Osteoblast (primary cell): ENCODE data around the gene MMP27. TPM values are rescaled to one million over a fixed set of nuclear protein-coding genes. Genes with fewer than 3 reads are reported as not detected.
A peak's percentile ranks its signal among the peaks of the same experiment; 100 is the strongest.

Source experiments
- DNase-seq: peaks from one replicate; pipeline ENCODE4 v3.0.0; 2011; ENCODE audit warnings: low spot score, mixed read lengths; ENCODE audit not compliant: insufficient read length; ENCODE audit errors: missing footprints
- H2AFZ ChIP-seq: 2 replicates; pipeline ENCODE4 v1.6.0; 2011; ENCODE audit warnings: mild to moderate bottlenecking, low read length
- H3K27ac ChIP-seq: 2 replicates; pipeline ENCODE4 v1.5.1; 2011; ENCODE audit warnings: mild to moderate bottlenecking, low read depth, low read length, moderate library complexity
- H3K27me3 ChIP-seq: 2 replicates; pipeline ENCODE4 v1.6.0; 2012; ENCODE audit warnings: mild to moderate bottlenecking, control low read depth, inconsistent platforms, low read length, moderate library complexity; ENCODE audit not compliant: insufficient read depth
- H3K36me3 ChIP-seq: 2 replicates; pipeline ENCODE4 v1.5.1; 2011; ENCODE audit warnings: mild to moderate bottlenecking, low read length, control low read depth, moderate library complexity; ENCODE audit not compliant: insufficient read depth
- H3K4me1 ChIP-seq: 2 replicates; pipeline ENCODE4 v1.5.1; 2011; ENCODE audit warnings: mild to moderate bottlenecking, low read length, control low read depth, moderate library complexity; ENCODE audit not compliant: insufficient read depth
- H3K4me2 ChIP-seq: 2 replicates; pipeline ENCODE4 v1.6.0; 2011; ENCODE audit warnings: mild to moderate bottlenecking, low read length; ENCODE audit not compliant: insufficient read depth
- H3K4me3 ChIP-seq: fragments of 200-600 bp; sonication (generic); 3 replicates; pipeline ENCODE4 v1.5.1; 2012; ENCODE audit warnings: mild to moderate bottlenecking, low read length, inconsistent platforms; ENCODE audit not compliant: insufficient read depth
- H3K79me2 ChIP-seq: 2 replicates; pipeline ENCODE4 v1.6.0; 2012; ENCODE audit warnings: mild to moderate bottlenecking, low read length, control low read depth, inconsistent platforms; ENCODE audit not compliant: insufficient read depth
- H3K9me3 ChIP-seq: 2 replicates; pipeline ENCODE4 v1.5.1; 2011; ENCODE audit warnings: low read depth, low read length, control low read depth
- H4K20me1 ChIP-seq: 2 replicates; pipeline ENCODE4 v1.6.0; 2012; ENCODE audit warnings: mild to moderate bottlenecking, low read length, control low read depth; ENCODE audit not compliant: insufficient read depth
- total RNA-seq: library from RNA; depleted of rRNA; stranded (reverse); fragments of >200 nt; gene quantifications from 2 replicates; pipeline ENCODE4 v1.2.3, GENCODE V29; 2012
- TF ChIP-seq, protein P1 (sequence below): IDR thresholded peaks from 2 replicates; pipeline ENCODE4 v1.5.1; 2011; ENCODE audit warnings: mild to moderate bottlenecking, low read depth, low read length, moderate library complexity; ENCODE audit errors: extremely low read depth

Gene MMP27
- total RNA-seq, 1 donor, result not detected

DNA sequence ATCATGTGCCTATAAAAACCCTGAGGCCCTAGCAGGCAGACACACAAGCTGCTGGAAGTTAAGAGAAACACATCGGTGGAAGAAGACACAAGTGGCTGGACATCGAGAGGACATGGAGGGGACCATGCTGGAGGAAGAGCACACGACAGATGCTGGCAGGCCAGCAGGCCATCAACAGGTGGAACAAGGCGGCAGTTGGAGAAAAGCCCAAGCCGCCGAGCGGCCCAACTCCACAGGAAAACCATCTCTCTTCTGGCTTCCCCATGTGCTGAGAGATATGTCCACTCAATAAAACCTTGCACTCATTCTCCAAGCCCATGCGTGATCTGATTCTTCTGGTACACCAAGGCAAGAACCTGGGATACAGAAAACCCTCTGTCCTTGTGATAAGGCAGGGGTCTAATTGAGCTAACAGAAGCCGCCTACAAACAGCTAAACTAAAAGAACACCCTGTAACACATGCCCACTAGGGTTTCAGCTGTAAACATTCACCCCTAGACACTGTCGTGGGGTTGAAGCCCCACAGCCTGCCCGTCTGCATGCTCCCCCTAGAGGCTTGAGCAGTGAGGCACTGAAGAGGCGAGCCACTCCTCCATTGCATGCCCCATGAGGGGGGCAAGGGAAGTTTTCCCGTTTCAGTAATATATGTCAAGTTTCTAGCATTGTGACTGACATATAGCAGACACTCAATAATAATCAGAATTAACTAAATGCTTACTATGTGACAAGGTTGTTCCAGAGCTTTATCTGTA, 41.4 kb downstream of the MMP27 start:
- no peak for DNase-seq
- no peaks in the 10 kb centered on the region for H3K79me2 ChIP-seq
- H3K4me2 ChIP-seq, result no peak overlapping the region
- no peaks in the 10 kb centered on the region for H4K20me1 ChIP-seq
- H3K27me3 ChIP-seq, result peaks cover 12% of the 10 kb centered on the region
- no peak overlapping the region for H3K27ac ChIP-seq
- H3K4me1 ChIP-seq, result no peaks in the 10 kb centered on the region
- no peak overlapping the region for H3K4me3 ChIP-seq
- TF ChIP-seq, protein P1, sequence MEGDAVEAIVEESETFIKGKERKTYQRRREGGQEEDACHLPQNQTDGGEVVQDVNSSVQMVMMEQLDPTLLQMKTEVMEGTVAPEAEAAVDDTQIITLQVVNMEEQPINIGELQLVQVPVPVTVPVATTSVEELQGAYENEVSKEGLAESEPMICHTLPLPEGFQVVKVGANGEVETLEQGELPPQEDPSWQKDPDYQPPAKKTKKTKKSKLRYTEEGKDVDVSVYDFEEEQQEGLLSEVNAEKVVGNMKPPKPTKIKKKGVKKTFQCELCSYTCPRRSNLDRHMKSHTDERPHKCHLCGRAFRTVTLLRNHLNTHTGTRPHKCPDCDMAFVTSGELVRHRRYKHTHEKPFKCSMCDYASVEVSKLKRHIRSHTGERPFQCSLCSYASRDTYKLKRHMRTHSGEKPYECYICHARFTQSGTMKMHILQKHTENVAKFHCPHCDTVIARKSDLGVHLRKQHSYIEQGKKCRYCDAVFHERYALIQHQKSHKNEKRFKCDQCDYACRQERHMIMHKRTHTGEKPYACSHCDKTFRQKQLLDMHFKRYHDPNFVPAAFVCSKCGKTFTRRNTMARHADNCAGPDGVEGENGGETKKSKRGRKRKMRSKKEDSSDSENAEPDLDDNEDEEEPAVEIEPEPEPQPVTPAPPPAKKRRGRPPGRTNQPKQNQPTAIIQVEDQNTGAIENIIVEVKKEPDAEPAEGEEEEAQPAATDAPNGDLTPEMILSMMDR, result peak; percentile 64
- H2AFZ ChIP-seq, result no peak overlapping the region
- H3K36me3 ChIP-seq, result no peaks in the 10 kb centered on the region
- H3K9me3 ChIP-seq, result no peaks in the 10 kb centered on the region

DNA sequence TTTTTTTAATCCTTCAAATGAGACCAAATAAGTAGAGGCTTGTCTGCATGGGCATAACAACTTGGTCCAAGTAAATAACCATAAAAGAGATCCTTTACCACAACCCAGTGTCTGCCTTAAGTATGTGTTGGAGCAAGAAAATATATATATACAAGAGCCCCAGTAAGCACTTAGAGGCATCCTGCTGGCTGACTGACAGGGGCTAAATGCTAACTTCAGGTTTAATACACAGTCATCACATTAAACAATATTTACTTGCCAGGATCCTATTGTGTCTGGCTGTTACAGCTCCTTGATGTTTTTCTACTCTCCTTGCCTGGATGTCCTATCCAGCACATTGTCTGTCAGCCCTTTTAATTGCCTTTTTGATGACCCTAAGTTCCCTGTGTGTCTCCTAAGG, 43.0 kb downstream of the MMP27 start:
- H3K79me2 ChIP-seq, result no peaks in the 10 kb centered on the region
- H3K4me1 ChIP-seq, result no peaks in the 10 kb centered on the region
- H3K9me3 ChIP-seq, result no peaks in the 10 kb centered on the region
- H3K4me3 ChIP-seq, result no peak overlapping the region
- H4K20me1 ChIP-seq, result no peaks in the 10 kb centered on the region
- H3K36me3 ChIP-seq, result no peaks in the 10 kb centered on the region
- no peak overlapping the region for H3K27ac ChIP-seq
- no peak overlapping the region for H3K4me2 ChIP-seq
- no peak for DNase-seq
- H3K27me3 ChIP-seq, result peaks cover 13% of the 10 kb centered on the region
- TF ChIP-seq, protein P1, result no peak
- H2AFZ ChIP-seq, result no peak overlapping the region

DNA sequence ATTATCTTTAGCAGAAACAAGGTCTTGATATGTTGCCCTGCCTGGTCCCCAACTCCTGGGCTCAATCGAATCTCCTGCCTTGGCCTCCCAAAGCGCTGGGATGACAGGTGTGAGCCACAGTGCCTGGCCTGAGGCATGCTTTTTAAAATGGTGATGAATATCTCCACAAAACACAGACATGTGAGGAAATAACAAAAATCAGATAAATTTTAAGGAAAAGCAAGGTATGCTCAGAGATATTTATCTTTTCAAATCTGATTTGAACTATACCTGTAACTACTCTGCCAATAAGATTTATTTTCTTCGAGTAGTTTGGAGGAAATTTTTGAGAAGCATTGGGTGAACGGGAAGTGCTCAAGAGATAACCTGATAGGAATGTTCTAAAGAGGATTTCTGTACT, 44.5 kb downstream of the MMP27 start:
- H3K27me3 ChIP-seq, result peaks cover 16% of the 10 kb centered on the region

DNA sequence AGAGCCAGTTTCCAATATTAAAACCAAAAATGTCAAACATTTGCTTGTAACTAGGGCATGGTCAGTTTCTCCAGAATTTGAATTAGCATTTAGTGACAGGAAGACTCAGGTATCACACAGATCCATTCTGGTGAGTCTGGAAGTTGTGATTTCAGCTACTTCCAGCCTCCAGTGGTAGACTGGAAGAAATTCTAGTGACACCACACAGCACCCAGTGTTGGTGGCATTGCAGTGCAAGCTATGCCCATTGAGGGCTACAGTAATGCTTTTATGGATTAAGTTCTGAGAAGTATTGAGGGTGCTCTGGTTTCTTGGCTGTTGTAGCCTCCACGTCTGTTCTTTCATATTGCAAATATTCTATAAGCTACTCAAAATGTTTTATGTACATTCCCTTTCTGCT, 49.0 kb downstream of the MMP27 start:
- Histone ChIP-seq H4K20me1 (no peaks in the 10 kb centered on the region), H3K36me3 (no peaks in the 10 kb centered on the region), H3K79me2 (no peaks in the 10 kb centered on the region), H3K27me3 (peaks cover 18% of the 10 kb centered on the region), H3K4me3 (no peak overlapping the region), H3K4me1 (no peaks in the 10 kb centered on the region), H3K4me2 (no peak overlapping the region), H2AFZ (no peak overlapping the region), H3K9me3 (no peaks in the 10 kb centered on the region), H3K27ac (no peak overlapping the region)
- TF ChIP-seq, protein P1, result no peak
- no peak for DNase-seq

More for the DNA sequence above, 44.5 kb downstream of the MMP27 start:
- no peaks in the 10 kb centered on the region for H3K9me3 ChIP-seq
- TF ChIP-seq, protein P1, result no peak
- H3K27ac ChIP-seq, result no peak overlapping the region
- no peak for DNase-seq
- H3K4me2 ChIP-seq, result no peak overlapping the region
- no peaks in the 10 kb centered on the region for H3K36me3 ChIP-seq
- no peaks in the 10 kb centered on the region for H4K20me1 ChIP-seq
- no peak overlapping the region for H2AFZ ChIP-seq
- no peaks in the 10 kb centered on the region for H3K79me2 ChIP-seq
- no peaks in the 10 kb centered on the region for H3K4me1 ChIP-seq
- no peak overlapping the region for H3K4me3 ChIP-seq
